ENCODE measurements around the gene GJC2.
A peak's percentile ranks its signal among the peaks of the same experiment; 100 is the strongest.

The GJC2 gene

DNA sequence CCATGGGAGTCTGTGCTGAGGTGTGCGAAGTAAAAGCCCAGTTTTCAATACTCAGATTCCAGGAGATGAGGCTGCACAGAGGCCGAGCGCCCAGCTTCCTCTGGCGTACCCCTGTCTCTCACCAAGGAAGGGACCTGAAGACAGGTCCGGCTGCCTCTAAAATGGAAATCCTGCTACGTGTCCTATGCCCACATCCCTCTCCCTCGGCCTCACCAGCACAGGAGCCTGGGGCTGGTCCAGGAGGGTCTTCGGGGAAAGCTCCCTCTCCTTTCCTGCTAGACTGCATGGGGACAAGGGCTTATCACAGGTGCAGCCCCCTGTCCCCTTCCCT is 41.0 kb upstream of the GJC2 start:
- Histone ChIP-seq H3K27ac (ENCODE audit: low read depth, low read length) (no peak overlapping the region), H3K36me3 (ENCODE audit: control insufficient read depth in 1 of 2, insufficient read depth in 2 of 2, low read length in 2 of 2) (peaks cover 19 to 20% of the 10 kb centered on the region in 2 experiments), H2AFZ (ENCODE audit: insufficient read depth, low read length, poor library complexity) (peak overlapping the region; percentile 46), H3K14ac (ENCODE audit: low read length) (peak overlapping the region; percentile 40), H2BK5ac (ENCODE audit: low read depth, low read length, poor library complexity) (peak overlapping the region; percentile 12), H4K8ac (ENCODE audit: low read depth, low read length) (peak overlapping the region; percentile 90), H3K23ac (ENCODE audit: low read length) (no peak overlapping the region), H4K91ac (ENCODE audit: low read depth, low read length) (peak overlapping the region; percentile 78), H2BK12ac (ENCODE audit: low read length) (no peak overlapping the region), H3K4me3 (ENCODE audit: low read depth, low read length) (peak overlapping the region; percentile 94), H3K79me1 (ENCODE audit: low read length) (peaks cover 11% of the 10 kb centered on the region), H3K9me3 (ENCODE audit: insufficient read depth, low read depth, low read length) (no peaks in the 10 kb centered on the region), H3K79me2 (ENCODE audit: control insufficient read depth, insufficient read depth, low read length, poor library complexity) (peaks cover 9% of the 10 kb centered on the region), H3K18ac (ENCODE audit: low read length) (peak overlapping the region; percentile 42), H3K27me3 (ENCODE audit: insufficient read depth, low read length) (no peaks in the 10 kb centered on the region), H2AK5ac (ENCODE audit: low read length) (peak overlapping the region; percentile 53), H4K12ac (ENCODE audit: low read depth, low read length) (peak overlapping the region; percentile 15), H2BK120ac (ENCODE audit: insufficient read depth, low read length, poor library complexity) (peak overlapping the region; percentile 4), H3K9ac (ENCODE audit: low read length) (peak overlapping the region; percentile 89), H3K4ac (ENCODE audit: low read depth, low read length) (peak overlapping the region; percentile 77), H3K4me1 (ENCODE audit: control insufficient read depth in 1 of 2, insufficient read depth in 2 of 2, low read length in 2 of 2) (peaks cover 10 to 15% of the 10 kb centered on the region in 2 experiments), H3K4me2 (ENCODE audit: low read length) (peak overlapping the region; percentile 85)
- WGBS (ENCODE audit: extremely low coverage, insufficient coverage, insufficient read length), result no CpG with 5 or more reads among the region's 8 CpGs
- no peak for DNase-seq

DNA sequence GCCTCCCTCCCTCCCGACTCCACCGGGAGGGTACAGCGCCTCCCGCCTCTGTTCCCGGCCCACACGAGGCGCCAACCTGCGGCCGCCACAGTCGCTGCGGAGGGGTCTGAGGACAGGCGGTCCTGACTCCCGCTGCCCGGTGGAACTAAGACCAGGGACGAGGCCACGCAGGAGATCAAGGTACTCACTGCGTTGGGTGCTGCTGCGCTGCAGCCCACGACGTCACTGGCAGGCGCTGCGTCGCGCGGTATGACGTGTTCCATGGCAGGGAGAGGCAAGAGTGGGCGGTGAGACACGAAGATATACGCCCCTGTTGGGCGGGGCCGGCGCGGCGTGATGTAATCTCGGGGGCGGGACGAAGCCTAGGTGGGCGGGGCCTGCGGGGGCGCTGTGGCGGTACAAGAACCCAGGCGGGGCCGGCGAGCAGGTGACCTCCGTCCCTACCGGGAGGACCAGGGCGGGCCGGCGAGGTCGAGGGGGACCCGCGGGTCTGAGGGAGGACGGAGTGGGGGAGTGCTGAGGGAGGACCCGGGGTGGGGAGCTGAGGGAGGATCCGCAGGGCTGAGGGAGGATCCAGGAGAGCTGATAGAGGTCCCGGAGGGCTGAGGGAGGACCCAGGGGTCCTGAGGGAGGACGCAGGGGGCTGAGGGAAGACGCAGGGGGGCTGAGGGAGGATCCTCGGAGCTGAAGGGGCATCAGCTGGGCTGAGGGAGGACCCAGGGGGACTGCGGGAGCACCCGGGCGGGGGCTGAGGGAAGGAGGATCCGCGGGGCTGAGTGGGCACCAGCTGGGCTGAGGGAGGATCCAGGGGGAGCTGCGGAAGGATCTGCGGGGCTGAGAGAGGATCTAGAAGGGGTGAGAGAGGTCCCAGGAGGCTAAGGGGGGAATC is 40.4 kb upstream of the GJC2 start, which contains the start of gene MRPL55:
MRPL55 (minus strand) TSS at position 227 of the 889 bp plus-strand sequence. CDS start 1,039 bp downstream, outside the sequence.
- peak within 1 kb of the TSS; percentile 43 for H3K27ac ChIP-seq (ENCODE audit: low read depth, low read length)
- H3K18ac ChIP-seq (ENCODE audit: low read length), result peak within 1 kb of the TSS; percentile 95
- H2AK5ac ChIP-seq (ENCODE audit: low read length), result peak within 1 kb of the TSS; percentile 71
- peak within 1 kb of the TSS; percentile 86 for H4K91ac ChIP-seq (ENCODE audit: low read depth, low read length)
- H2BK120ac ChIP-seq (ENCODE audit: insufficient read depth, low read length, poor library complexity), result peak within 1 kb of the TSS; percentile 45
- H3K4me2 ChIP-seq (ENCODE audit: low read length), result peak within 1 kb of the TSS; percentile 85
- no peaks in the 10 kb centered on the region for H3K27me3 ChIP-seq (ENCODE audit: insufficient read depth, low read length)
- H3K4me3 ChIP-seq (ENCODE audit: low read depth, low read length), result peak within 1 kb of the TSS; percentile 94
- H3K14ac ChIP-seq (ENCODE audit: low read length), result peak within 1 kb of the TSS; percentile 83
- DNase-seq, result peak; percentile 98 to 99
- H3K9ac ChIP-seq (ENCODE audit: low read length), result peak within 1 kb of the TSS; percentile 89
- H3K36me3 ChIP-seq (ENCODE audit: control insufficient read depth in 1 of 2, insufficient read depth in 2 of 2, low read length in 2 of 2), result peaks cover 19 to 20% of the 10 kb centered on the region in 2 experiments
- no CpG with 5 or more reads among the region's 66 CpGs for WGBS (ENCODE audit: extremely low coverage, insufficient coverage, insufficient read length)
- peak within 1 kb of the TSS; percentile 77 for H2AFZ ChIP-seq (ENCODE audit: insufficient read depth, low read length, poor library complexity)
- peaks cover 11% of the 10 kb centered on the region for H3K79me1 ChIP-seq (ENCODE audit: low read length)
- peak within 1 kb of the TSS; percentile 55 for H2BK12ac ChIP-seq (ENCODE audit: low read length)
- H2BK5ac ChIP-seq (ENCODE audit: low read depth, low read length, poor library complexity), result peak within 1 kb of the TSS; percentile 65
- H4K12ac ChIP-seq (ENCODE audit: low read depth, low read length), result peak within 1 kb of the TSS; percentile 91
- peak within 1 kb of the TSS; percentile 90 for H4K8ac ChIP-seq (ENCODE audit: low read depth, low read length)
- H3K23ac ChIP-seq (ENCODE audit: low read length), result no peak within 1 kb of the TSS
- H3K9me3 ChIP-seq (ENCODE audit: insufficient read depth, low read depth, low read length), result no peaks in the 10 kb centered on the region
- H3K4me1 ChIP-seq (ENCODE audit: control insufficient read depth in 1 of 2, insufficient read depth in 2 of 2, low read length in 2 of 2), result peaks cover 7 to 10% of the 10 kb centered on the region in 2 experiments
- peaks cover 9% of the 10 kb centered on the region for H3K79me2 ChIP-seq (ENCODE audit: control insufficient read depth, insufficient read depth, low read length, poor library complexity)
- peak within 1 kb of the TSS; percentile 77 for H3K4ac ChIP-seq (ENCODE audit: low read depth, low read length)

DNA sequence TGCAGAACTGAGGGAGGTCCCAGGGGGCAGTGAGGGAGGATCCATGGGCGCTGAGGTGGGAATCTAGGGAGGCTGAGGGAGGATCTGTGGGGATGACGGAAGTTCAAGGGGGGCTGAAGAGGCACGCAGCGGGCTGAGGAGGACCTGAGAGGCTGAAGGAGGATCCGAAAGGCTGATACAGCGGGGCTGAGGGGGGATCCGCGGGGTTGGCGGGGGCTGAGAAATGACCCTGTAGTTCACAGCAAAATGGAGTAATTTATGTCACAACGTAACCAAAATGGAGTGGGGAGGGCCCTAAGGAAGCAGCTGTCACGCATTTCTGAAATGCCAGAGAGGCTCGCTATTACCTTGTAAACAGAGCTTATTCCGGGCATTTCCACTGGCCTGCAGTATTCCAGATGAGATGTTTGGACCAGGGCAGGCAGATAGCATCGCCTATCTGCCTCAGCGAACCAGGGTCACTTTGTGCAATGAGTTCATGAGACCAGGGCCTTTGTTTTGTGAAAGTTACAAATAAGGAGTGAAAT is 39.7 kb upstream of the GJC2 start:
- Histone ChIP-seq H3K36me3 (ENCODE audit: control insufficient read depth in 1 of 2, insufficient read depth in 2 of 2, low read length in 2 of 2) (peaks cover 19 to 20% of the 10 kb centered on the region in 2 experiments), H3K27me3 (ENCODE audit: insufficient read depth, low read length) (no peaks in the 10 kb centered on the region), H2AK5ac (ENCODE audit: low read length) (peak overlapping the region; percentile 71), H3K9ac (ENCODE audit: low read length) (peak overlapping the region; percentile 72), H3K14ac (ENCODE audit: low read length) (peak overlapping the region; percentile 83), H3K79me1 (ENCODE audit: low read length) (peaks cover 11% of the 10 kb centered on the region), H3K18ac (ENCODE audit: low read length) (peak overlapping the region; percentile 95), H4K12ac (ENCODE audit: low read depth, low read length) (peak overlapping the region; percentile 91), H3K4ac (ENCODE audit: low read depth, low read length) (peak overlapping the region; percentile 67), H2BK12ac (ENCODE audit: low read length) (peak overlapping the region; percentile 55), H3K9me3 (ENCODE audit: insufficient read depth, low read depth, low read length) (no peaks in the 10 kb centered on the region), H3K4me3 (ENCODE audit: low read depth, low read length) (peak overlapping the region; percentile 87), H4K8ac (ENCODE audit: low read depth, low read length) (peak overlapping the region; percentile 84), H3K4me2 (ENCODE audit: low read length) (peak overlapping the region; percentile 85), H3K79me2 (ENCODE audit: control insufficient read depth, insufficient read depth, low read length, poor library complexity) (peaks cover 9% of the 10 kb centered on the region), H2BK5ac (ENCODE audit: low read depth, low read length, poor library complexity) (peak overlapping the region; percentile 65), H4K91ac (ENCODE audit: low read depth, low read length) (peak overlapping the region; percentile 86), H2AFZ (ENCODE audit: insufficient read depth, low read length, poor library complexity) (peak overlapping the region; percentile 77), H3K27ac (ENCODE audit: low read depth, low read length) (peak overlapping the region; percentile 43), H3K23ac (ENCODE audit: low read length) (no peak overlapping the region), H3K4me1 (ENCODE audit: control insufficient read depth in 1 of 2, insufficient read depth in 2 of 2, low read length in 2 of 2) (peaks cover 7 to 10% of the 10 kb centered on the region in 2 experiments), H2BK120ac (ENCODE audit: insufficient read depth, low read length, poor library complexity) (peak overlapping the region; percentile 45)
- DNase-seq, result peak; percentile 95 to 97
- WGBS (ENCODE audit: extremely low coverage, insufficient coverage, insufficient read length), result no CpG with 5 or more reads among the region's 15 CpGs

DNA sequence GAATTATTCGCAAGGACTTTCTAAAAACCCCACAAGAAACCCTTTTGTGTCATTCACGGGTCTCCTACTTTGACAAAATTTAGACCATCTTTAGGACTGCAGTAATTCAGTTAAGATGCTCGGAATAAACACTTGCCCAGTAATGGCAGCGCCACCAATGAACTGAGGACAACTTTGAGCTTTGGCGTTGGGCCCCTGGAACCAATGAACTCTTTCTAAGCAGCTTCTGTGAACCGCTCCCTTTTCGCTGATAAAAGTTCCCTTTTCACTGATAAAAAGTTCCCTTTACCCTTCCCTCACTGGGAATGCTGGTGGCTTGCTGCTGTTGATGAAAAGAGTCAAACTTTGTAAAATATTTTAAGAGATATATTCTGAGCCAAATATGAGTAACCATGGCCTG is 39.2 kb upstream of the GJC2 start:
- H2AK5ac ChIP-seq (ENCODE audit: low read length), result no peak overlapping the region
- H3K27ac ChIP-seq (ENCODE audit: low read depth, low read length), result no peak overlapping the region
- H3K9me3 ChIP-seq (ENCODE audit: insufficient read depth, low read depth, low read length), result no peaks in the 10 kb centered on the region
- no peaks in the 10 kb centered on the region for H3K27me3 ChIP-seq (ENCODE audit: insufficient read depth, low read length)
- H2AFZ ChIP-seq (ENCODE audit: insufficient read depth, low read length, poor library complexity), result no peak overlapping the region
- no peak overlapping the region for H3K18ac ChIP-seq (ENCODE audit: low read length)
- H3K36me3 ChIP-seq (ENCODE audit: control insufficient read depth in 1 of 2, insufficient read depth in 2 of 2, low read length in 2 of 2), result peaks cover 18 to 19% of the 10 kb centered on the region in 2 experiments
- H3K4me2 ChIP-seq (ENCODE audit: low read length), result no peak overlapping the region
- H3K79me1 ChIP-seq (ENCODE audit: low read length), result peaks cover 11% of the 10 kb centered on the region
- no peak overlapping the region for H2BK12ac ChIP-seq (ENCODE audit: low read length)
- H3K4me3 ChIP-seq (ENCODE audit: low read depth, low read length), result no peak overlapping the region
- no peak overlapping the region for H2BK120ac ChIP-seq (ENCODE audit: insufficient read depth, low read length, poor library complexity)
- peaks cover 7 to 10% of the 10 kb centered on the region in 2 experiments for H3K4me1 ChIP-seq (ENCODE audit: control insufficient read depth in 1 of 2, insufficient read depth in 2 of 2, low read length in 2 of 2)
- H3K9ac ChIP-seq (ENCODE audit: low read length), result no peak overlapping the region
- peaks cover 9% of the 10 kb centered on the region for H3K79me2 ChIP-seq (ENCODE audit: control insufficient read depth, insufficient read depth, low read length, poor library complexity)
- no peak overlapping the region for H4K8ac ChIP-seq (ENCODE audit: low read depth, low read length)
- H2BK5ac ChIP-seq (ENCODE audit: low read depth, low read length, poor library complexity), result no peak overlapping the region
- H3K14ac ChIP-seq (ENCODE audit: low read length), result no peak overlapping the region
- no CpG with 5 or more reads among the region's 7 CpGs for WGBS (ENCODE audit: extremely low coverage, insufficient coverage, insufficient read length)
- no peak overlapping the region for H4K12ac ChIP-seq (ENCODE audit: low read depth, low read length)
- no peak overlapping the region for H3K4ac ChIP-seq (ENCODE audit: low read depth, low read length)
- H4K91ac ChIP-seq (ENCODE audit: low read depth, low read length), result no peak overlapping the region
- H3K23ac ChIP-seq (ENCODE audit: low read length), result no peak overlapping the region
- DNase-seq, result peak in 1 of 2 donors; percentile 44

All from trophoblast cell (in vitro differentiated cells and primary cell).